Measurements from ENCODE around the gene ETV5.

Gene ETV5

DNA sequence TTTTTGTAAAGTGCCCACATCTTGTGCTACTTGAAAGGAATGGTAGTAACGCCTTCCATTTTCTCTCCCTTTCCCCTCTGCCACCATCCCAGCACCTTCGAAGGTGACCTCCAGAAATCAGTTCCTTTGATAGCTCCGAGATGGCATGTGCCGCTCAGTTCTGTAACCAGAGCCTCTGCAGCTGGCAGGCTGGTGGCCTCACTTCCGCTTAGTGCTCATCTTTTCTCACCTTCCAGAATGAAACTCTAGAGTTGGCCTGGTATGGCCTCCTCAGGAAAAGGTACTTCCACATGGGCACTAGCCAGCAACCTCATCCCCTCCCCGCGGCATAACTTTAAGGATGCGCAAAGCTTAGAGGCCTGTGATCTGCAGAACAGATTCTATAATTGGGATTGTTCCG lies 38.8 kb downstream of the ETV5 start:
- no peak overlapping the region for H3K4me3 ChIP-seq (ENCODE audit: low read length)
- TF ChIP-seq, protein P1, sequence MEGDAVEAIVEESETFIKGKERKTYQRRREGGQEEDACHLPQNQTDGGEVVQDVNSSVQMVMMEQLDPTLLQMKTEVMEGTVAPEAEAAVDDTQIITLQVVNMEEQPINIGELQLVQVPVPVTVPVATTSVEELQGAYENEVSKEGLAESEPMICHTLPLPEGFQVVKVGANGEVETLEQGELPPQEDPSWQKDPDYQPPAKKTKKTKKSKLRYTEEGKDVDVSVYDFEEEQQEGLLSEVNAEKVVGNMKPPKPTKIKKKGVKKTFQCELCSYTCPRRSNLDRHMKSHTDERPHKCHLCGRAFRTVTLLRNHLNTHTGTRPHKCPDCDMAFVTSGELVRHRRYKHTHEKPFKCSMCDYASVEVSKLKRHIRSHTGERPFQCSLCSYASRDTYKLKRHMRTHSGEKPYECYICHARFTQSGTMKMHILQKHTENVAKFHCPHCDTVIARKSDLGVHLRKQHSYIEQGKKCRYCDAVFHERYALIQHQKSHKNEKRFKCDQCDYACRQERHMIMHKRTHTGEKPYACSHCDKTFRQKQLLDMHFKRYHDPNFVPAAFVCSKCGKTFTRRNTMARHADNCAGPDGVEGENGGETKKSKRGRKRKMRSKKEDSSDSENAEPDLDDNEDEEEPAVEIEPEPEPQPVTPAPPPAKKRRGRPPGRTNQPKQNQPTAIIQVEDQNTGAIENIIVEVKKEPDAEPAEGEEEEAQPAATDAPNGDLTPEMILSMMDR (conservative IDR thresholded peaks at IDR 0.05; ENCODE audit: low read depth, low read length): no peak
- no peak for DNase-seq (ENCODE audit: low read depth)

DNA sequence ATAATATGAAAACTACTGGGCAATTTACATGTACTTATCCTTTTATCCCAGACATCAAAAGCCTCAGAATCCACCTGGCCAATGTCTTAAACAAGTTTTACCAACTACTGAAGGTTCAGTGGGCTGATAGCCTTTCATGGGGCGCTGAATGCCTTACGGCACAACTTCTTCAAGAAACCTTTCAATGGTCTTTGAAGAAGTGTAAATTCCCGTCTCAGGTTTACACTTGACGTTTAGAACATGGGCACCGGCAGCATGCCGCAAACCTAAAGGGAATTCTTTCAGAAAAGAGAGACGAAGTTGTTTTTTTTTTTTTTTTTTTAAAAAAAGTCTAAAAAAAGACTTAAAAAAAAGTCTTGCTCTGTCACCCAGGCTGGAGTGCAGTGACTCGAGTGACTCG lies 39.7 kb downstream of the ETV5 start:
- TF ChIP-seq, protein P1 (conservative IDR thresholded peaks at IDR 0.05; ENCODE audit: low read depth, low read length): no peak
- H3K4me3 ChIP-seq (ENCODE audit: low read length): no peak overlapping the region
- no peak for DNase-seq (ENCODE audit: low read depth)

DNA sequence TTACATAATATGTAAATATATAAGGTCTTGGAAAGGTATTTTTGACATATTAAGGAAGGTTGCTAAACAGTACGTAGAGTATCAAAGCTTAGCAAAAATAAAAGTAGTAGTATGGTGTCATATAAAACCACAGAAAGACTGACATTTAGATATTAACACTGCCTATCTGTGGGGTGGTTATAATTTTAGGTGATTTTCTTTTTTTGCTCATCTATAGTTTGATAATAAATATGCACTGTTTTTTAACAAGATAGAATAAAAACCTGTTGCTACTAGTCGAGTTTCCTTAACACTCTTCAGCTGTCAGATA lies 40.7 kb downstream of the ETV5 start:
- H3K4me3 ChIP-seq (ENCODE audit: low read length): no peak overlapping the region
- DNase-seq (ENCODE audit: low read depth): no peak
- TF ChIP-seq, protein P1 (conservative IDR thresholded peaks at IDR 0.05; ENCODE audit: low read depth, low read length): no peak

DNA sequence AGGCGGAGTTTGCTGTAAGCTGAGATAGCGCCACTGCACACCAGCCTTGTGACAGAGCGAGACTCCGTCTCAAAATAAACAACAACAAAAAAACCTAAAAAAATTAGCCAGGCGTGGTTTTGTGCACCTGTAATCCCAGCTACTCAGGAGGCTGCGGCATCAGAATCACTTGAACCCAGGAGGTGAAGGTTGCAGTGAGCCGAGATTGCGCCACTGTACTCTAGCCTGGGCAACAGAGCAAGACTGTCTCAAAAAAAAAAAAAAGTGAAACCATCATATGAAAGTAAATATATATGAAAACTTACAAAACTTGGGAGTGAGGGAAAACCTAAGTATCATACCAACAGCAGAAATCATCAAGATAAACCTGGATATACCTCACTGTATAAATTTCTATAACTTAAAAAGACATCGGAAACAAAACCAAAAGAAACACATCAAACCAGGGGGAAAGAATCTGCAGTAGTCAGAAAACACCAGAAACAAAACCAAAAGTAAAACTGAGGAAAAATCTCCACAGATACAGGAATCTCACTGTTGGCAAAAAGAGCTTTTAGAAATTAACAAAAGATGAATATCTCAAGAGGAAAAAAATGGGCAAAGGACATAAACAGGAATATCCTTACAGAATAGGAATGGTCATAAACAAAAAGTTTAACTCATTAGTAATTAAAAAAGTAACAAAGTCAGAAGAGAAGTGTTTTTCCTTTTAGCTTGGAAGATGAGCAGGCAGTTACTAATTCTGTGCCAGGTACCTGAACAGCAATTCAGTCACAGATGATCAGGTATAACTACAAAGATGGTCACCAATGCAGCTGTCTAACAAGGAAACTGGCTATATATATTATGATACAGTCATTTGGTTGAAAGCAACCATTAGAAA lies 41.3 kb downstream of the ETV5 start:
- DNase-seq (ENCODE audit: low read depth): no peak
- H3K4me3 ChIP-seq (ENCODE audit: low read length): no peak overlapping the region
- TF ChIP-seq, protein P1 (conservative IDR thresholded peaks at IDR 0.05; ENCODE audit: low read depth, low read length): no peak

DNA sequence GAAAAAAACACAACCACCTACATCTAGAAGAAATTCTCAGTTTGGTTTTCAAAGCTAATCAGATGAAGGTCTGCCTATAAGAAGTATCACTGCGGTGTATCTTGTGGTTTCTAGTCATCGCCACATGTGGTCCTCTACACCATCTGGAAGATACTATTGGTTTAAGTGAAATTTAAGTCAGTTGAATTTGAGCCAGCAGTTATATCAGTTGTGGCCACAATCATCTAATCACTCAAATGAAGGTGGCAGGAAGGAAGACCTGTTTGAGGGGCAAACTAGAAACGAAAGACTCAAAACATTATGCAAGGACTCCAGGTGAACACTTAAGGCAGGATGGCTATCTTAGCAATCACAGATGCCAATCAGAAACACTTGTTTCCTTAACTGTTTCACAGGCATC lies 48.7 kb downstream of the ETV5 start:
- TF ChIP-seq, protein P1 (conservative IDR thresholded peaks at IDR 0.05; ENCODE audit: low read depth, low read length): no peak
- H3K4me3 ChIP-seq (ENCODE audit: low read length): no peak overlapping the region
- no peak for DNase-seq (ENCODE audit: low read depth)

DNA sequence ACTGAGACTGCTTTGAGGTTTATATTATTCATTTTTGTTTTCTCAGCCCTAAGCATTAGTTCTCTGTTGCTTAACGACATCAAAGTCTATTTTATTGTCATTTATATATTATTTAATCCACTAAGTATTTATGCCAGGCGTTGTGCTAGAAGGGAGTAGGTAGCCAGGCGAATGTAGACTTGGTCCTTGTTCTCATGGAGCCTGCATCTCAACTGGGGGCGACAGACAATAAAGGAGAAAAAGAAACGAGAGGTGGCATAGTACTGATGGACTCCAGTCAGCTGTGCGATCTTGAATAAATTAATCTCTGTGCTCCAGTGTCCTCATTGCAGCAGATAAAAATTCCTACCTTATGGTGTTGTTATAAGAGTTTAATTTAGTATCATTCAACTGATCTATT lies 49.7 kb downstream of the ETV5 start:
- DNase-seq (ENCODE audit: low read depth): no peak
- H3K4me3 ChIP-seq (ENCODE audit: low read length): no peak overlapping the region
- TF ChIP-seq, protein P1 (conservative IDR thresholded peaks at IDR 0.05; ENCODE audit: low read depth, low read length): no peak

DNA sequence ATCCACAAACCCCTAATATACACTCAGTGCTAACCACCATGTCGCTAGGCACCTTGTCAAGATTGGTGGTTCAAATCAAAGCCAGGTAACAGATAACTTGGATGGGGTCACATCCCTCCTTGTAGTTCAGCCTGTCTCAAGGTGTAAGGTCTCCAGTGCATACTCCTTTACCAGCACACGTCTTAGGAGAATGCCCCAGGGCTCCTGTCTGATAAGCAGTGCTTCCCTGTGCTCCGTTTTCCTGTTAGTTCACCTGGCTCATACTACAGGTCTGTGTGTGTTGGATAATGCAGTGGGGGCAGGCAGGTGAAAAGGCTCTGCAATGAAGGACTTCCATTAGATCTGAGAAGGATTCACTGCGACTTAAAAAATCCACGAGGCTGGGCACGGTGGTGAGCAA lies 50.7 kb downstream of the ETV5 start:
- H3K4me3 ChIP-seq (ENCODE audit: low read length): no peak overlapping the region
- no peak for DNase-seq (ENCODE audit: low read depth)
- TF ChIP-seq, protein P1 (conservative IDR thresholded peaks at IDR 0.05; ENCODE audit: low read depth, low read length): no peak

Measured in retinal pigment epithelial cell (primary cell).